CD4-positive, alpha-beta T cell (primary cell): ENCODE results near the gene EIF5A. TPM values are rescaled to one million over a fixed set of nuclear protein-coding genes. Genes with fewer than 3 reads are reported as not detected.

Experiments
- ATAC-seq: fragments of 200-7000 bp; cut with Tn5 transposase; one replicate; pipeline ENCODE4 v1.10.0; 2022; ENCODE audit warnings: mild to moderate bottlenecking; ENCODE audit not compliant: poor library complexity
- CTCF ChIA-PET: fragments of 350-600 bp; sonication (Branson Sonifier 250); formaldehyde crosslinking; loops from one replicate; lab custom pipeline; 2021; ENCODE audit warnings: antibody characterized with exemption, inconsistent platforms; lab: Charles Lee
- POLR2A ChIA-PET: fragments of 350-600 bp; sonication (Branson Sonifier 250); formaldehyde crosslinking; loops from one replicate; lab custom pipeline; 2021; ENCODE audit warnings: antibody characterized with exemption, inconsistent platforms; lab: Charles Lee
- DNase-seq, 14 experiments: peaks; one replicate each; pipeline ENCODE4 v3.0.0-alpha.2; 2013 to 2020; ENCODE audit warnings: mixed read lengths in 2 of 14
- H3K27ac ChIP-seq, 2 donors: one replicate each; pipeline versions ENCODE4 v1.5.1 to v1.7.0; 2013; ENCODE audit warnings: low read length in 2 of 2, low read depth in 1 of 2, mild to moderate bottlenecking in 1 of 2
- H3K27me3 ChIP-seq, 2 experiments: 1 replicate in 1 of 2; 2 replicates in 1 of 2; pipeline versions ENCODE4 v1.6.1 to v1.7.0; 2013; ENCODE audit warnings: low read length in 2 of 2, control low read depth in 1 of 2, mild to moderate bottlenecking in 1 of 2, moderate library complexity in 1 of 2; ENCODE audit not compliant: insufficient read depth in 2 of 2, control insufficient read depth in 1 of 2
- H3K36me3 ChIP-seq: one replicate; pipeline ENCODE4 v1.6.1; 2013; ENCODE audit warnings: low read length, control low read depth; ENCODE audit not compliant: insufficient read depth
- H3K4me1 ChIP-seq: one replicate; pipeline ENCODE4 v1.6.1; 2013; ENCODE audit warnings: low read length, control low read depth; ENCODE audit not compliant: insufficient read depth
- H3K4me3 ChIP-seq: one replicate; pipeline ENCODE4 v1.5.1; 2013; ENCODE audit warnings: mild to moderate bottlenecking, low read length, moderate library complexity
- H3K9me3 ChIP-seq, 2 experiments: 1 replicate in 1 of 2; 2 replicates in 1 of 2; pipeline versions ENCODE4 v1.6.1 to v1.7.0; 2013; ENCODE audit warnings: low read length in 2 of 2, mild to moderate bottlenecking in 2 of 2, control low read depth in 1 of 2, moderate library complexity in 1 of 2; ENCODE audit not compliant: control insufficient read depth in 1 of 2, insufficient read depth in 1 of 2
- H3K27ac Mint-ChIP-seq: one replicate; pipeline ENCODE4 v1.8.0; 2020; ENCODE audit warnings: mixed read lengths
- H3K27me3 Mint-ChIP-seq: one replicate; pipeline ENCODE4 v1.8.0; 2021; ENCODE audit warnings: mixed read lengths
- H3K36me3 Mint-ChIP-seq: one replicate; pipeline ENCODE4 v1.8.0; 2021; ENCODE audit warnings: low read depth, mixed read lengths
- H3K4me1 Mint-ChIP-seq: one replicate; pipeline ENCODE4 v1.8.0; 2021; ENCODE audit warnings: low read depth, mixed read lengths
- H3K4me3 Mint-ChIP-seq: one replicate; pipeline ENCODE4 v1.8.0; 2020; ENCODE audit warnings: mild to moderate bottlenecking, mixed read lengths
- H3K9me3 Mint-ChIP-seq: one replicate; pipeline ENCODE4 v1.8.0; 2020; ENCODE audit warnings: mixed read lengths
- intact Hi-C, 2 experiments: fragments of 100-400 bp; cut with DNase I in 1 of 2; cut with micrococcal nuclease in 1 of 2; formaldehyde crosslinking; loops; one replicate each; pipeline versions ENCODE4 v1.15.1 to v1.9.0; 2023 to 2025; cut with DNase I, micrococcal nuclease
- total RNA-seq, 174 experiments: library from RNA in 2 of 174; stranded (reverse) in 2 of 174; gene quantifications; one replicate each; pipeline ENCODE4 v1.2.3 and lab custom pipeline; 2021 to 2026
- TF ChIP-seq, protein P1 (sequence below): fragments of 200-600 bp; IDR thresholded peaks from one replicate; pipeline ENCODE4 v1.8.0; 2022; ENCODE audit warnings: antibody characterized with exemption, mild to moderate bottlenecking

Gene EIF5A
- total RNA-seq, 2 experiments from 2014 or later = 471 to 480 TPM

DNA sequence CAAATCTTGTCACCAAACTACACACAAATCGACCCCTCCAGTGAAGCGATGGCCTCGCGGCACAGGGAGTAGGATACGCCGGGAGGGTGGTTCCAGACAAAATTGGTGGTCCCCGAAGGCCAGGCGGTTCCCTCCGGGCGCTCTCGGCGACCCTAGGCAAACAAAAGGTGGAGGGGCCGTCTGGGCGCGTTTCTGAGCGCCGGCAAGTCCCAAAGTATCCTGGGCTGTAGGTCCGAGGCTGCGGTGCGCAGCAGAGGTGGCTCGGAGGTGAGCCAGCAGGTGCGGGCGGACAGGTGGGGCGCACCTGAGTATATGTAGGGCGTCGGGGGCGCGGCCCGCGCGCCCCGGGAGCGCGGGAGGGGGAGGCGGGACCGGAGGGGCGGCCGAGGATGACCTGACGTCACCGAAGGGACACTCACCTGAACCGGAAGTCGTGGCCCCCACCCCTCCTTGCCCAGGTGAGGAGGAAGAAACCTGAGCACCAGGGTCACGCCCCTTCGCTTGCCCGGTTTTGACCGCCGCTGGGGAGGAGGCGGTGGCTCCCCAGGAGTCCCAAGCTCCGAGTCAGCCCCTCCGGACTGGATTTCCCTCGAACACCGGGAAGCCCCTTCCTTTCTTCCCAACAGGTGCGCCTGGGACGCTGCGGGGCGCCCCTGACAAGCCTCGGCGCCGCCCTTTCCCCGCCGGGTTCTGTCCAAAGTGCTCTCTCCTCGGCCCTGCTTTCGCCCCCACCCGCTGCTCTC, 45.1 kb upstream of the EIF5A start, which contains the start of gene CLDN7:
Gene CLDN7, minus strand, starts transcription at position 287 of the 743 bp plus-strand sequence. CDS start 435 bp downstream, outside the sequence.
- peaks cover 12 to 13% of the 10 kb centered on the region in 2 experiments for H3K27me3 ChIP-seq
- ChIA-PET POLR2A (interaction anchor here (1.0 to 1.1 kb wide), 4 partner anchors 20 to 74 kb away, joined by 3 to 5 read pairs (median 4); partner anchors contain the start of genes ACAP1 and GABARAP), CTCF (no interaction called here)
- ATAC-seq (peak; percentile 11), DNase-seq (peak in 2 of 14 experiments; percentile 30 to 51)
- H3K36me3 ChIP-seq = peaks cover 18% of the 10 kb centered on the region
- Mint-ChIP-seq H3K4me3 (peak within 1 kb of the TSS; percentile 84), H3K9me3 (no peaks in the 10 kb centered on the region), H3K27ac (peak within 1 kb of the TSS; percentile 59), H3K4me1 (peaks cover 28% of the 10 kb centered on the region), H3K27me3 (peaks cover 15% of the 10 kb centered on the region), H3K36me3 (peaks cover 15% of the 10 kb centered on the region)
- H3K4me3 ChIP-seq = peak within 1 kb of the TSS; percentile 50
- H3K27ac ChIP-seq = peak within 1 kb of the TSS in 1 of 2 donors; percentile 21
- TF ChIP-seq, protein P1, sequence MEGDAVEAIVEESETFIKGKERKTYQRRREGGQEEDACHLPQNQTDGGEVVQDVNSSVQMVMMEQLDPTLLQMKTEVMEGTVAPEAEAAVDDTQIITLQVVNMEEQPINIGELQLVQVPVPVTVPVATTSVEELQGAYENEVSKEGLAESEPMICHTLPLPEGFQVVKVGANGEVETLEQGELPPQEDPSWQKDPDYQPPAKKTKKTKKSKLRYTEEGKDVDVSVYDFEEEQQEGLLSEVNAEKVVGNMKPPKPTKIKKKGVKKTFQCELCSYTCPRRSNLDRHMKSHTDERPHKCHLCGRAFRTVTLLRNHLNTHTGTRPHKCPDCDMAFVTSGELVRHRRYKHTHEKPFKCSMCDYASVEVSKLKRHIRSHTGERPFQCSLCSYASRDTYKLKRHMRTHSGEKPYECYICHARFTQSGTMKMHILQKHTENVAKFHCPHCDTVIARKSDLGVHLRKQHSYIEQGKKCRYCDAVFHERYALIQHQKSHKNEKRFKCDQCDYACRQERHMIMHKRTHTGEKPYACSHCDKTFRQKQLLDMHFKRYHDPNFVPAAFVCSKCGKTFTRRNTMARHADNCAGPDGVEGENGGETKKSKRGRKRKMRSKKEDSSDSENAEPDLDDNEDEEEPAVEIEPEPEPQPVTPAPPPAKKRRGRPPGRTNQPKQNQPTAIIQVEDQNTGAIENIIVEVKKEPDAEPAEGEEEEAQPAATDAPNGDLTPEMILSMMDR = no peak
- intact Hi-C loops = no loop called here
- H3K9me3 ChIP-seq = peaks cover 0 to 7% of the 10 kb centered on the region in 2 experiments
- peaks cover 35% of the 10 kb centered on the region for H3K4me1 ChIP-seq

DNA sequence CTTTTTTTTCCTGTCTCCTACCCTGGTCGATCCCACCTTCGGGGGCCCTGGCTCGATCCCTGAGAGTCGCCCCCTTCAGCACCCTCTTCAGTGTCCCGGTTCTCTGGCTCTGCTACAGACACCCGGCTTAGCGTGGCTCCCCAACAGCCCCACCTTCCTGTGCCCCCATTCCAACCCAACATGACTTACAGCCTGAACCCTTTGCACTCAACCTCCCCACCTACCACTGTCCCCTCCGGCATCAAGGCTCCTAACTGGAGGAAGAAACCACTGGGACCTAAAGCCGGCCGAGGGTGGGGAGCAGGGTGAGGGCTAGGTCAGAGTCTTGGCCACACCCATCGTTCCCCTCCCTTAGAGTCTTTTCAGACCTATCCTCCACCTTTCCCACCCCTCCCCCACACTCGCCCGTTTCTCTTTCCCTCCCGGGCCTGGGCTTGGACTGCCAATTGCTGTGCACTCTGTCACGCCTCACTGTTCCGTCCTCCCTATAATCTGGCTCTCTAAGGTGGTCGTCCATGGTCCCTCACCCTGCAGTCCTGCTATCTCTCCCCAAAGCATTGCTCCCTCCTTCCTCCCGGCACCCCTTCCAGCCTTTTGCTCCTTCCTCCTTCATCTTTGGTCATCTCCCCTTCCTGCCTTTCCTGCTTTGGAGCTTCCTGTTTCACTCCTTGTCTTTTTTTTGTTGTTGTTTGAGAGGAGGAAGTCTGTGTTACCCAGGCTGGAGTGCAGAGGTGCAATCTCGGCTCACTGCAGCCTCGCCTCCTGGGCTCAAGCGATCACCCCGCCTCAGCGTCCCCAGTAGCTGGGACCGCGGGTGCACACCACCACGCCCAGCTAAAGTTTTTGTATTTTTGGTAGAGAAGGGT, 44.3 kb upstream of the EIF5A start:
- H3K27me3 Mint-ChIP-seq = peaks cover 15% of the 10 kb centered on the region
- H3K9me3 Mint-ChIP-seq = no peaks in the 10 kb centered on the region
- H3K4me1 ChIP-seq = peaks cover 35% of the 10 kb centered on the region
- H3K36me3 Mint-ChIP-seq = peaks cover 14% of the 10 kb centered on the region
- CTCF ChIA-PET = no interaction called here
- intact Hi-C loops = no loop called here
- H3K4me3 ChIP-seq = peak overlapping the region; percentile 33
- peaks cover 12% of the 10 kb centered on the region for H3K36me3 ChIP-seq
- H3K27me3 ChIP-seq = peaks cover 12 to 13% of the 10 kb centered on the region in 2 experiments
- H3K27ac Mint-ChIP-seq = peak overlapping the region; percentile 6
- DNase-seq = peak in 3 of 14 experiments; percentile 24 to 47 (median 39)
- POLR2A ChIA-PET = interaction anchor here (0.6 to 1.1 kb wide), 3 partner anchors 83 to 227 kb away, joined by 3 read pairs; partner anchors contain the start of gene SLC16A13
- peak overlapping the region; percentile 84 for H3K4me3 Mint-ChIP-seq
- peak; percentile 39 for ATAC-seq
- H3K27ac ChIP-seq = no peak overlapping the region
- TF ChIP-seq, protein P1 = no peak
- peaks cover 28% of the 10 kb centered on the region for H3K4me1 Mint-ChIP-seq
- H3K9me3 ChIP-seq = peaks cover 0 to 7% of the 10 kb centered on the region in 2 experiments

DNA sequence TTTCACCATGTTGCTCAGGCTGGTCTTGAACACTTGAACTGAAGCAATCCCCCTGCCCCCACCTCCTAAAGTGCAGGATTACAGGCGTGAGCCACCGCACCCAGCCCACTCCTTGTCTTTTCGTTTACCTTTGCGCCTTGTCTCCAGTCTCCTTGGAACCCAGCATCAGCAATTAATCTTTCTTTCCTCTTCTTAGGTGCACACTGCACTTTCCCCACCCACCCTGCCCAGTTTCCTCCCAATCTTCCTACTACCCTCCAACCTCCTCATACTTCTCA, 43.7 kb upstream of the EIF5A start:
- POLR2A ChIA-PET = interaction anchor here (0.6 to 1.1 kb wide), 2 partner anchors 82 to 218 kb away, joined by 3 read pairs; no protein-coding TSS in a partner anchor
- CTCF ChIA-PET = interaction anchor here (2.1 kb wide), 1 partner anchor 33 kb away, joined by 4 read pairs; no protein-coding TSS in a partner anchor

More for the DNA sequence above, 43.7 kb upstream of the EIF5A start:
- no peak for ATAC-seq
- no peak overlapping the region for H3K4me3 ChIP-seq
- intact Hi-C loops = no loop called here
- peaks cover 0 to 7% of the 10 kb centered on the region in 2 experiments for H3K9me3 ChIP-seq
- no peak overlapping the region for H3K27ac ChIP-seq
- Mint-ChIP-seq H3K9me3 (no peaks in the 10 kb centered on the region), H3K27ac (peak overlapping the region; percentile 1), H3K4me1 (peaks cover 28% of the 10 kb centered on the region), H3K4me3 (peak overlapping the region; percentile 63), H3K27me3 (peaks cover 15% of the 10 kb centered on the region), H3K36me3 (peaks cover 10% of the 10 kb centered on the region)
- H3K27me3 ChIP-seq = peaks cover 12 to 13% of the 10 kb centered on the region in 2 experiments
- DNase-seq = no peak
- H3K4me1 ChIP-seq = peaks cover 35% of the 10 kb centered on the region
- peaks cover 7% of the 10 kb centered on the region for H3K36me3 ChIP-seq
- TF ChIP-seq, protein P1 = no peak
